CD4-positive, alpha-beta T cell treated with Interleukin-17A for 1 hour (primary cell): ENCODE data around the gene INAFM2.
A peak's percentile ranks its signal among the peaks of the same experiment; 100 is the strongest.

Experiments
- DNase-seq: peaks from one replicate; pipeline ENCODE4 v3.0.0-alpha.2; 2020

INAFM2 gene

GRCh38 chr15:40289140-40289775, 34.2 kb upstream of the INAFM2 start:
- DNase-seq: no peak

DNA sequence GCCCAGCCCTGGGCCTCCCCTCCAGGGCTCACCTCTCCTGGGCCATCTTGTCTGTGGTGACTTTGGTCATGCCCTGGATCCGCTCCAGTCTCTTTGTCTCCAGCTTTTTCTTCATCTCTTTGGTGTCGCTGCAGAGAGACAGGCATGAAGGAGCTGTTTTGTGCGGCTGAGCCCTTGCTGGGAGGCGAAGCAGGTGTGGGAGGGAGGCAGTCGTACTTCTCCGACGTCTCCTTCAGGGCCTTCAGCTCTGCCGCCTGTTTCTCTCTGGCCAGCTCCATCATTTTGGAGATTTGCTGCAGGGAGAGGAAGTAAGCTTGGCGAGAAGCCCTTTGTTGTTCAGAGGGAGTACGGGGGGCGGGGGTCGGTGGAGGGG, 33.0 kb upstream of the INAFM2 start:
- DNase-seq: no peak

GRCh38 chr15:40290918-40291574, 32.4 kb upstream of the INAFM2 start:
- no peak for DNase-seq

DNA sequence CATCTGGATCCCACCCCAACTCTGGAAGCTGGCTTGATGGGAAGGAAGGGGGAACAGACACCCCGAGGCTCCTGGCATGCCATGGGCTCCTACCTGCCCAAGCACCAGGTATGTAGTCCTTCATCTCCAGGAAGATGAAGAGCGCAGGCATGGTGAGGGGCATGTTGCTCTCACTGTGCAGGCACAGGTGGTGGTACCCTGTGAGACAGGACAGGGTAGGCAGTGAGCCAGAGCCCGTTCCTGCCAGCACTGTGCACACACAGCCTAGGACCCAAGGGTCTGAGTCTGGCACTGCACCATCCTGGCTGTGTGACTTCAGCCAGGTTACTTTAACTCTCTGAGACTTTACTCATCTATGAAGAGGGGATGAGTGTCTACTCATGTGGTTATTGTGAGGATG, 31.2 kb upstream of the INAFM2 start:
- DNase-seq: no peak

DNA sequence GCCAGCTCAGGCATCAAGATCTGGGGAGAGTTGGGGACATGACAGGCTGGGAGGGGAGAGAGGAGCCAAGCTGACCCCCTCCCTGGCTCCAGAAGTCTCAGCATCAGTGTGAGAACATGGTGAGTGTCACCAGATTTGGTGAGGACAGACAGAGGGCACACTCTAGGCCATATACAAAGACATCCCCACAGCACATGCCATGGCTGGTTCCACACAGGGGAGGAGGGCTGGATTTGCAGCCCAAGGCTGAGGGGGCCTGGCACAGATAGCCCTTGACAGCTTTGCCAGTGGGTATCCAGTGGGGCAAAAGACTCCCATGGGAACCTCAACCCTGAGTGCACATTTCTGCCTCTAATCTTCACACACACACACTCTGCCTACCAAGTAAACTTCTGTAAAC, 30.5 kb upstream of the INAFM2 start:
- no peak for DNase-seq

- DNase-seq: no peak
Observed at GRCh38 chr15:40293905-40294895, 29.3 kb upstream of the INAFM2 start.

- DNase-seq: no peak
Observed at GRCh38 chr15:40295297-40295696, 28.2 kb upstream of the INAFM2 start.

GRCh38 chr15:40295877-40296560, 27.5 kb upstream of the INAFM2 start:
- DNase-seq: no peak

DNA sequence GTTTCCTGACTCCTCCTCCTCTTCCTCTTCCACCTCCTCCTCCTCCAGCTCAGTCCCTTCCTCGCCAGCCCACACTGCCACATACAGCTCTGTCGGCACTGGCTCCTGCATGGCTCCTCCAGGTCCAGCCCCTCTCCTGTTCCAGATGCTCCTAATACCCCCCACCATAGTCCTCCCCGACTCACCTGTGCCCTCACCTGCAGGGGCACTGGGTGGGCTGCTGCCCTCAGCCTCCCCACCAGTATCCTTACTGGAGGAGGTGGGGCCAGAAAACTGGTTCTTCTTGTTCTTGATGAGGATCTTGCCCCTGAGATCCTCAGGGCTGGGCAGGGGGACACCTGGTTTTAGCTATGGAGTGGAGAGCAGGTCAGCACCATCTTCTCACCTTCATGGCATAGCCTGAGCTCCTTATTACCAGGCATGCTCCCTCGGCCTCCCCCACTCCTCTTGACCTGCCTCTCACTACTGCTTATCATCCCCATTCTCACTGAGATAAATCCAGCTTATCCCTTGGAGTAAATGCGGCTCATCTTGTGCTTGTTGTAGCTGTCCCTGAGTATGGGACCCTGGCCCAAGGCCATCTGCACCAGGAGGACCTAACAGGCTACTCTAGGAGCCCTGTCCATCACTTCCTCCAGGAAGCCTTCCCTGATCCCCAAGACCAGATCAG, 26.8 kb upstream of the INAFM2 start:
- DNase-seq: no peak

- DNase-seq: no peak
Observed at GRCh38 chr15:40297356-40297755, 26.1 kb upstream of the INAFM2 start.

GRCh38 chr15:40298216-40298935, 25.1 kb upstream of the INAFM2 start:
- no peak for DNase-seq

GRCh38 chr15:40300367-40300766, 23.1 kb upstream of the INAFM2 start:
- no peak for DNase-seq

DNA sequence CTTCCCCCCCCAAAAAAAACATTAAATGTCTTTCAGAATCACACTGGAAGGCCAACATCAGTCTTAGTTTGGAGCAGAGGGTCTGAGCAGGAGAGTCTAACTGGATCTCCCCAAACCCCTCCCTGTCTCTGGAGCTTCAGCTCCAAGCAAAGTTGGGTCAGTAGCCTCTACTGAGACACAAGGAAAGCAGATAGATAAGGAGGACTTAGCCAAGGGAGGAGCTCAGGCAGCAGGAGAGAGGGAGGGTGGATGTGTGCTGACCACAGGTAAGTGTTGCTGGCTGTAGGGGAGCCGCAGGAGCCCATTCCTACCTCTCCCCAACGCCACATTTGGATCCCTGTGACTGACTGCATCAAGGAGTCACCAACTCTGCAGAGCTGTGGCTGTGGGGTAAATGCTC, 22.7 kb upstream of the INAFM2 start:
- DNase-seq: no peak

DNA sequence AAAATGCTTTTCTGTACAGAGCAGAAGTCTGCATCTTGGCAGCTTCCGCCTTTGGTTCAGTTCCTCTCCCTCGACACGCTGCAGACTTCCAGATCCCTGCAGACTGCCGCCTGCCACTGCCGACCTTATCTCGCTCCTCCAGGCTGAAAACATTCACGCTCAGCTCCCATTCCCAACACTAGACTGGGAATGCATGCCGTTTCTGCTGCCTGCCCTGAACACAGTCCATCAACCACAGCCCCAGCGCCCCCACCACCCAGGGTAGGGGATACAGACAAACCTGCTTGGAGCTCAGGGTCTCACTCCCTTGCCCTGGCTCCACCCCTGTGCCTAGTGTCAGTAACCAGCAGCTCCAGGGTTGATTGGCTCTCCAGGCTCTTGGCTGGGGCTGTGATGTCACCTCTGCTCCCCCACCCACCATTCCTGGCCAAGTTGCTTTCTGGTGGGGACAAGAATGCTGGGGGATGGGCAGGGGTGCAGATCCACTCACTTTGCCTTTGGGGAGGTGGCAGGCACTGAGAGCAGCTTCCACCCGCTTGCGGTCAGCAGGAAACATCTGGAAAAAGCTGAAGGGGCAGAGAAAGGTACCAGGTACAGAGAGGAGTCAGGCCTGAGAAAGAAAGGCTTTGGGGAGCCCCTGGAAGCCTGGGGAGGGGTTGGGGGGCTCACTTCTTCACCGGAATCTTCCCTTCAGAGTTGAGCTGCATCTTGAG, 21.9 kb upstream of the INAFM2 start:
- DNase-seq: no peak

- DNase-seq: no peak
Observed at GRCh38 chr15:40302288-40302886, 21.1 kb upstream of the INAFM2 start.

GRCh38 chr15:40302981-40303380, 20.5 kb upstream of the INAFM2 start:
- no peak for DNase-seq

- no peak for DNase-seq
Observed at GRCh38 chr15:40303576-40303975, 19.9 kb upstream of the INAFM2 start.

DNA sequence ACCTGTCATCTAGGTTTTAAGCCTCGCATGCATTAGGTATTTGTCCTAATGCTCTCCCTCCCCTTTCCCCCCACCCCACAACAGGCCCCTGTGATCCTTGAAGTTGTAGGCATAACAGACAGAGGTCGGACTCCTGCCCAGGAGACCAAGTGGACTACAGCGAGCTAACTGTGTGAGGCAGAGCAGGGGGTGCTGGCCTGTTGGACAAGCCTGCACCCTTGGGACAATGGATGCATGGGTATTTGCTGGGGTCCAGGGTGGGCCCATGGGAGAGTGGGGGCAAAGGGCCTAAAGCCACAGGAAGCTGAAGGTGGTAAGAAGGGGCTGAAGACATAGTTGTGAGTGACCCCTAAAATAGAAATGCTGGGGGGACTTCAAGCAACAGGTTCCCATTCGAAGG, 18.2 kb upstream of the INAFM2 start:
- no peak for DNase-seq

GRCh38 chr15:40306371-40306770, 17.1 kb upstream of the INAFM2 start:
- DNase-seq: peak; percentile 7

DNA sequence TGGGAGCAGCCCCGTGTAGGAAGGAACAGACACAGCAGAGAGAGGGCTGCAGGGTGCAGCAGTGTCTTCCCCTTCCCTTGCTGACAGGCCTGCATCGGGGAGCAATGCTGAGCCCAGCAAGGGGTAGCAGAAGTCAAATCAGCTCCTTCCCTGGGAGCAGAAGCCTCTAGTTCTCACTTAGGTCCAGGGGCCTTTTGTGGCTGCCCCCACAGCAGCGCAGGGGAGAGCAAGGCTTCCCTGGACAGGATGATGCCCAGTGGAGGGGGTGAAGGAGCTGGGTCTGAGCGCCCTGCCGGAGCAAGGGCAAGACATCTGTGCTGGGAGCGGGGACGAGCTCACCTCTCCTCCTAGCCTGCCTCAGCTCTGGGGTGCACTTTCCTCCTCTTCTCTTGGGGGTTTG, 16.6 kb upstream of the INAFM2 start:
- DNase-seq: peak; percentile 8
